Hepatocyte (in vitro differentiated cells): ENCODE results near the gene RTN3. TPM values are rescaled to one million over a fixed set of nuclear protein-coding genes. Genes with fewer than 3 reads are reported as not detected.
A peak's percentile ranks its signal among the peaks of the same experiment; 100 is the strongest.

Experiments used
- DNase-seq: peaks from one replicate; pipeline ENCODE4 v3.0.0-alpha.2; 2016; ENCODE audit warnings: low spot score
- H2AFZ ChIP-seq: fragments of 200-600 bp; sonication (generic); 2 replicates; pipeline ENCODE4 v1.6.0; 2016; ENCODE audit warnings: antibody characterized with exemption, mild to moderate bottlenecking
- H3K27ac ChIP-seq: fragments of 200-600 bp; sonication (generic); 2 replicates; pipeline ENCODE4 v1.5.1; 2016; ENCODE audit warnings: mild to moderate bottlenecking
- H3K27me3 ChIP-seq: fragments of 200-600 bp; sonication (generic); 2 replicates; pipeline ENCODE4 v1.6.1; 2016
- H3K36me3 ChIP-seq: fragments of 200-600 bp; sonication (generic); replicated peaks from 2 replicates; pipeline ENCODE4 v1.5.1; 2016; ENCODE audit warnings: low read depth; ENCODE audit not compliant: insufficient read depth
- H3K4me1 ChIP-seq: fragments of 200-600 bp; sonication (generic); 2 replicates; pipeline ENCODE4 v1.5.1; 2016; ENCODE audit warnings: mild to moderate bottlenecking, moderate library complexity; ENCODE audit not compliant: insufficient read depth
- H3K4me2 ChIP-seq: fragments of 200-600 bp; sonication (generic); 2 replicates; pipeline ENCODE4 v1.6.0; 2016
- H3K4me3 ChIP-seq: fragments of 200-600 bp; sonication (generic); 2 replicates; pipeline ENCODE4 v1.5.1; 2016; ENCODE audit warnings: mild to moderate bottlenecking
- H3K79me2 ChIP-seq: fragments of 200-600 bp; sonication (generic); 2 replicates; pipeline ENCODE4 v1.6.0; 2017; ENCODE audit warnings: mild to moderate bottlenecking
- H3K9me2 ChIP-seq: fragments of 200-600 bp; sonication (generic); replicated peaks from 2 replicates; pipeline ENCODE4 v1.6.0; 2017; ENCODE audit warnings: mild to moderate bottlenecking; ENCODE audit not compliant: insufficient read depth
- H3K9me3 ChIP-seq: fragments of 200-600 bp; sonication (generic); 2 replicates; pipeline ENCODE4 v1.5.1; 2016; ENCODE audit warnings: low read depth, mild to moderate bottlenecking
- H4K20me1 ChIP-seq: fragments of 200-600 bp; sonication (generic); 2 replicates; pipeline ENCODE4 v1.6.0; 2016; ENCODE audit warnings: mild to moderate bottlenecking; ENCODE audit not compliant: insufficient read depth, poor library complexity, severe bottlenecking
- EZH2 ChIP-seq: fragments of 200-600 bp; sonication (generic); IDR thresholded peaks from 2 replicates; pipeline ENCODE4 v1.6.1; 2016; ENCODE audit warnings: antibody characterized with exemption, mild to moderate bottlenecking, borderline replicate concordance
- EZH2phosphoT487 ChIP-seq: fragments of 200-600 bp; sonication (generic); IDR thresholded peaks from one replicate; pipeline ENCODE4 v1.6.1; 2018; ENCODE audit warnings: antibody characterized with exemption, mild to moderate bottlenecking, low read depth, moderate library complexity; ENCODE audit not compliant: unreplicated experiment, severe bottlenecking
- WGBS: methylation state at CpG from one replicate; pipeline ENCODE4 v1.1.6; 2016; ENCODE audit warnings: low lambda C conversion rate; ENCODE audit errors: missing lambda C conversion rate; 5-methylcytosine and 5-hydroxymethylcytosine counted together
- polyA plus RNA-seq: library from polyadenylated mRNA; unstranded; fragments of >200 nt; fragmentation: Nextera tagmentation; extraction: Ambion mirVana; gene quantifications from 2 replicates; pipeline ENCODE4 v1.2.1, GENCODE V29; 2016
- total RNA-seq: library from RNA; depleted of rRNA; stranded (reverse); fragments of >200 nt; gene quantifications from 2 replicates; pipeline ENCODE4 v1.2.3, GENCODE V29; 2014
- TF ChIP-seq, protein P1 (sequence below): fragments of 200-600 bp; sonication (generic); IDR thresholded peaks from 2 replicates; pipeline ENCODE4 v1.5.1; 2016; ENCODE audit warnings: antibody characterized with exemption, mild to moderate bottlenecking; ENCODE audit not compliant: poor library complexity

Gene RTN3
- total and polyA plus RNA-seq, 2 experiments from 2014 or later = 84.0 to 89.9 TPM

DNA sequence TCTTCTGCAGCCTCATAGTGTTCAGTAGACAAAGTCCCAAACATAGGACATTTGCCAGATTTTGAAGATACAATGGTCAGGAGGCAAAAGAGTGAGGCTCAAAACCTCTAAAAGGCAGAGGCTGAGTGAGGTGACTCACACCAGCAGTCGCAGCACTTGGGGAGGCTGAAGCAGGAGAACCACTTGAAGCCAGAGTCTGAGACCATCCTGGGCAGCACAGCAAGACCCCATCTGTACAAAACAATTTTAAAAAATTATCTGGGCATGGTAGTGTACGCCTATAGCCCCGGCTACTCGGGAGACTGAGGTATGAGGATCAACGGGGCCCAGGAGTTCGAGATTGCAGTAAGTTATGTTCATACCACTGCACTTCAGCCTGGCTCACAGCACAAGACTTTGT lies 101.4 kb downstream of the RTN3 start:
- WGBS = 91% methylated on average over 6 of the region's 6 CpGs
- Histone ChIP-seq H3K27ac (no peak overlapping the region), H2AFZ (no peak overlapping the region), H3K4me2 (no peak overlapping the region), H3K4me1 (peaks cover 11% of the 10 kb centered on the region), H3K9me3 (no peaks in the 10 kb centered on the region), H4K20me1 (no peaks in the 10 kb centered on the region), H3K79me2 (no peaks in the 10 kb centered on the region), H3K36me3 (no peaks in the 10 kb centered on the region), H3K27me3 (no peaks in the 10 kb centered on the region), H3K9me2 (no peaks in the 10 kb centered on the region), H3K4me3 (no peak overlapping the region)
- DNase-seq = no peak
- TF ChIP-seq, protein P1, sequence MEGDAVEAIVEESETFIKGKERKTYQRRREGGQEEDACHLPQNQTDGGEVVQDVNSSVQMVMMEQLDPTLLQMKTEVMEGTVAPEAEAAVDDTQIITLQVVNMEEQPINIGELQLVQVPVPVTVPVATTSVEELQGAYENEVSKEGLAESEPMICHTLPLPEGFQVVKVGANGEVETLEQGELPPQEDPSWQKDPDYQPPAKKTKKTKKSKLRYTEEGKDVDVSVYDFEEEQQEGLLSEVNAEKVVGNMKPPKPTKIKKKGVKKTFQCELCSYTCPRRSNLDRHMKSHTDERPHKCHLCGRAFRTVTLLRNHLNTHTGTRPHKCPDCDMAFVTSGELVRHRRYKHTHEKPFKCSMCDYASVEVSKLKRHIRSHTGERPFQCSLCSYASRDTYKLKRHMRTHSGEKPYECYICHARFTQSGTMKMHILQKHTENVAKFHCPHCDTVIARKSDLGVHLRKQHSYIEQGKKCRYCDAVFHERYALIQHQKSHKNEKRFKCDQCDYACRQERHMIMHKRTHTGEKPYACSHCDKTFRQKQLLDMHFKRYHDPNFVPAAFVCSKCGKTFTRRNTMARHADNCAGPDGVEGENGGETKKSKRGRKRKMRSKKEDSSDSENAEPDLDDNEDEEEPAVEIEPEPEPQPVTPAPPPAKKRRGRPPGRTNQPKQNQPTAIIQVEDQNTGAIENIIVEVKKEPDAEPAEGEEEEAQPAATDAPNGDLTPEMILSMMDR = no peak
- no peak for TF ChIP-seq EZH2
- no peak for TF ChIP-seq EZH2phosphoT487

DNA sequence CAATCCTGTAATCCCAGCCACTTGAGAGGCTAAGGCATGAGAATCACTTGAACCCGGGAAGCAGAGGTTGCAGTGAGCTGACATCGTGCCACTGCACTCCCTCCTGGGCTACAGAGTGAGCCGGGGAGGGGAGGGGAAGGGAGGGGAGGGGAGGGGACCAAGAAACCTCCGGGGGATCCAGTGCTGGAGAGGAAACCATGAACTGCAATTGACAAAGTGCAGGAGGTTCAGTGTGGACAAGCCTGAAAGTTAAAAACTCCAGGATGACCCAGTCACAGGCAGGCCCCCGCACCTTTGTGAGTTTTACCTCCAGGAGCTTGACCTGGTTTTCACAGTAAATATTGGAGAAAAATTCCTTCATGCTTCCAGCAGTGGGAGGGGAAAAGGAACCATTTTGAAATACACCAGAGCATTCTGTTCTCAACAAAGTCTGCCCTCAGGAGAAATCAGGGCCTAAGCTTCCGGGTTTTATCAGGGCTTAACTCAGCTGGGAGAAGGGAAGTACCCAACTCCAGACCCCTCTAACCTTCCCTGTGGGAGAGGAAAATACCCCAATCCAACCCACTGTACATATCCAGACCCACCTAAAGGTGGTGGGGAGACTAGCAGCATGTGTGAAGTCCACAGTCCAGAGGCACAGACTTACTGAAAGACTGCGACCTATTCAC lies 102.8 kb downstream of the RTN3 start:
- WGBS = 30% methylated on average over 5 of the region's 7 CpGs
- TF ChIP-seq, protein P1 = no peak
- TF ChIP-seq EZH2phosphoT487 = no peak
- no peak for TF ChIP-seq EZH2

DNA sequence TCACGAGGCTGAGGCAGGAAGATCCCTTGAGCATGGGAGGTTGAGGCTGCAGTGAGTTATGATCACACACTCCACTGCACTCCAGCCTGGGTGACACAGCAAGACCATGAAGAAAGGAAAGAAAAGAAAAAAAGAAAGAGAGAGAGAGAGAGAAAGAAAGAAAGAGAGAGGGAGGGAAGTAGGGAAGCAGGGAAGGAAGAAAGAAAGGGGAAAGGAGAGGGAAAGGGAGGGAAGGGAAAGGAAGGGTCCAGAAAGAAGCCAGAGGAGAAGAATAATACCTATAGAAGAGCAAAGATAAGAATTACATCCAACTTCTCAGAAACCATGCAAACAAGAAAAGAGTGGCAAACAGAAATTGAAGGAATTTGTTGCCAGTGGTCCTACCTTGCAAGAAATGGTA lies 104.5 kb downstream of the RTN3 start:
- H3K79me2 ChIP-seq = no peaks in the 10 kb centered on the region
- H3K9me3 ChIP-seq = no peaks in the 10 kb centered on the region
- no peaks in the 10 kb centered on the region for H3K36me3 ChIP-seq
- H3K27me3 ChIP-seq = no peaks in the 10 kb centered on the region
- H2AFZ ChIP-seq = no peak overlapping the region
- peaks cover 11% of the 10 kb centered on the region for H3K4me1 ChIP-seq
- H3K4me2 ChIP-seq = no peak overlapping the region
- 90% methylated on average over 1 of the region's 1 CpG for WGBS
- no peak overlapping the region for H3K4me3 ChIP-seq
- TF ChIP-seq EZH2 = no peak
- TF ChIP-seq, protein P1 = no peak
- no peak for TF ChIP-seq EZH2phosphoT487
- H3K27ac ChIP-seq = no peak overlapping the region
- no peak for DNase-seq
- H3K9me2 ChIP-seq = no peaks in the 10 kb centered on the region
- no peaks in the 10 kb centered on the region for H4K20me1 ChIP-seq

More for the DNA sequence above, 102.8 kb downstream of the RTN3 start:
- Histone ChIP-seq H3K36me3 (no peaks in the 10 kb centered on the region), H4K20me1 (no peaks in the 10 kb centered on the region), H3K9me3 (no peaks in the 10 kb centered on the region), H2AFZ (peak overlapping the region; percentile 95), H3K4me2 (peak overlapping the region; percentile 32), H3K27ac (peak overlapping the region; percentile 81), H3K4me1 (peaks cover 11% of the 10 kb centered on the region), H3K27me3 (no peaks in the 10 kb centered on the region), H3K79me2 (no peaks in the 10 kb centered on the region), H3K4me3 (no peak overlapping the region), H3K9me2 (no peaks in the 10 kb centered on the region)
- DNase-seq = peak; percentile 15
